ENCODE measurements around the gene TMEM242.
"Not testable (repeated sequence)": the region's sequence is repeated elsewhere in the genome, so short reads cannot be mapped to it uniquely, and the experiment has no call there.

Gene TMEM242

DNA sequence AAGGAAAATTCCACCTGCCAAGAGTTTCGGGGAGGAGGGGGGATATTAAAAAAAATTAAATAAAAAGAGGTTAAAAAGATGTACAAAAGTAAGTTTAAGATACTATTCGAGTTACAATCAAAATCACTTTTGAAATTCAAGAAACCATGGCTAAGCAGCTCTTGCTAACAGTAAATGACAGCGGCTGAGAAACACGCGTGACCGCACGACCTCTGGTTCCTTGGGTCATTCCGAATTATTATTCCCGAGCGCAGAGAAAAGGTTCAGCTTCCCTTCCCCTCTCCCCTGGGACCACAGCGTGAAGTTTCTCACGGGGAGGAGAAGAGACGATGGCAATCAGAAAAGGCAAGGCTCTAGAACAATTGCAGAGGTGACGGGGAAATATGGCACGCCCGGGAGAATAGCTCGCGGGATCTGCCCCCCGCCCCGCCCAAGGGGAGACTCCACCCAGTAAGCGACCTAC, 496 bp downstream of the TMEM242 start:
- DNase-seq = no peak

DNA sequence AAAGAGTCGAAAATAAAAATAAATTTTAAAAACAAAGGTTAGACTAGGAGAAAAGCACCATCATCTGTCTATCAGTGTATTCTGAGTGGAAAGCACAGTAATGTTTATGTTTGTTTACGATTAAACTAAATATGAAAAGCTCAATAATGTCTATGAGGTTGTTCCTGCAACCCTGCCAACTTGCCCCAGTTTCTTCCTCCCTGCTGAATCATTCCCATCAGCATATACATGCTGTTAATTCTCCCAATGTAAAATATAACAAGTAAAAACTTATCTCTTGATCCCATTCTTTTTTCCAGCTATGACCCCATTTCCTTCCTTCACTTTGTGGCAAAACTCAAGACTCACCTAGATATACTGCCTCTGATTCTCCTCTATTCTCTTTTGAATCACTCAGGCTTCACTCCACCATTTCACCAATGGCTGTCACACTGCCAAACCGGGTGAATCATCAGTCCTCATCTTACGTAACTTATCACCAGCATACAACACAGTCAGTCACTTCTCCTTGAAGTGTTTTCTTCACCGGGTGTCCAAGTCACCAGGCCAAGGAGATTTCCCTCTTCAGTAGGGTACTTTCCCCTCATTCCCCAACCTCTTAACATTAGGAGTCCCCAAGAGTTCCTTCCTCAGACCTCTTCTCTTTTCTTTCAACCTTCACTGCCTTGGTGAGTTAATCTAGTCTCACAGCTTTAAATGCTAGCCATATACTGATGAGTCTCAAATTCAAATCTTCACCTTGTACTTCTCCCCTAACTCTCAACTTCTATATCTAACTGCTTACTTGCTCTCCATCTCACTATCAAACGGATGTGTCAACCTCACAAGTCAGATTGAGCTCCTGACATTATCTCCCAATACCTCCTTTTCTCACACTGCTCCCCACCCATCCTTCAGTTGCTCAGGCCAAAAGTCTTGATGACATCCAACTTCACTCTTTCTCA, 6.2 kb downstream of the TMEM242 start:
- DNase-seq = no peak

DNA sequence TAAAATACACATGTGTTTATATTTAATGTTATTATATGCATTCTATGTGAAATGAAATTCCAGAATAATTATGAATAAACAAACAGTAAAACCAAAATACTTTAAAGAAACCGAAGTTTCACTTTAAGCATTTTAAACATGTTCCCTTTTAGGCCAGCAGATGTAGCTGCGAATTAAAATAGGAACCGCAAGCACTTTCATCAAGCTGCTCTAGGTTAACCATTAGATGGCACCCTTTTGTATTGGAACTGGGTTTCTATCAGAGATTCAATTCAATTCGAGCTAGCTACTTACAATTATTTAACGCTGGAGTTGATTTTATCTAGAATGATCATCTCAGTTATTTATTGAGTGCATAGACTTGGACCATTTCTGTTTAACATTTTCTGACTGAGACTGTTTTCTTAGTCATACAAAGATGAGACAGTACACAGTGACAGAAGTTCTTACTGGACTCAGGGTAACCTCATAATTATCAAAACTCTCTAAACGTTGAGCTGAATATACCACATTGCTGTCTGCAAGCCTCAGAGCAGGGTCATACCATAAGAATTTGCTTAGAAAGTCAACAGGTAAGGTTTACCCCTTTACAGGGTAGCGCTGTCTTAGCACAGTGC, 8.5 kb downstream of the TMEM242 start:
- no peak for DNase-seq

DNA sequence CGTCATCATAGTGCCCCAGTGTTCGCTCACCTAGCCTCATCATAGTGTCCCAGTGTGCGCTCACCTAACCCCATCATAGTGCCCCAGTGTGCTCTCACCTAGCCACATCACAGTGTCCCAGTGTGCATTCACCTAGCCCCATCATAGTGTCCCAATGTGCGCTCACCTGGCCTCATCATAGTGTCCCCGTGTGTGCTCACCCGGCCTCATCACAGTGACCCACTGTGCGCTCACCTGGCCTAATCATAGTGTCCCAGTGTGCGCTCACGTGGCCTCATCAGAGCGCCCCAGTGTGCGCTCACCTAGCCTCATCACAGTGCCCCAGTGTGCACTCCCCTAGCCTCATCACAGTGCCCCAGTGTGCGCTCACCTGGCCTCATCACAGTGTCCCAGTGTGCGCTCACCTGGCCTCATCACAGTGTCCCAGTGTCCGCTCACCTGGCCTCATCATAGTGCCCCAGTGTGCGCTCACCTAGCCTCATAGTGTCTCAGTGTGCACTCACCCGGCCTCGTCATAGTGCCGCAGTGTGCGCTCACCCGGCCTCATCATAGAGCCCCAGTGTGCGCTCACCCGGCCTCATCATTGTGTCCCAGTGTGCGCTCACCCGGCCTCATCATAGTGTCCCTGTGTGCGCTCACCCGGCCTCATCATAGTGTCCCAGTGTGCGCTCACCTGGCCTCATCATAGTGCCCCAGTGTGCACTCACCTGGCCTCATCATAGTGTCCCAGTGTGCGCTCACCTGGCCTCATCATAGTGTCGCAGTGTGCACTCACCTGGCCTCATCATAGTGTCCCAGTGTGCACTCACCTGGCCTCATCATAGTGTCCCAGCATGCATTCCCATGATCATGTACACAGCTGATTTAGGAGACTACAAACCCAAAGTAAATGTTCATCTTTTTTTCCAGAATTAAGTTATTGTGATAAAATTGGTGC, 9.5 kb downstream of the TMEM242 start:
- no peak for DNase-seq

DNA sequence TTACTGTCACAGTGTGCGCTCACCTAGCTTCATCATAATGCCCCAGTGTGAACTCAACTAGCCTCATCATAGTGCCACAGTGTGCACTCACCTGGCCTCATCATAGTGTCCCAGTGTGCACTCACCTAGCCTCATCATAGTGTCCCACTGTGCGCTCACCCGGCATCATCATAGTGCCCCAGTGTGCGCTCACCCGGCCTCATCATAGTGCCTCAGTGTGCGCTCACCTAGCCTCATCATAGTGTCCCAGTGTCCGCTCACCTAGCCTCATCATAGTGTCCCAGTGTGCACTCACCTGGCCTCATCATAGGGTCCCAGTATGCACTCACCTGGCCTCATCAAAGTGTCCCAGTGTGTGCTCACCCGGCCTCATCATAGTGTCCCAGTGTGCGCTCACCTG, 10.6 kb downstream of the TMEM242 start:
- DNase-seq = no peak

DNA sequence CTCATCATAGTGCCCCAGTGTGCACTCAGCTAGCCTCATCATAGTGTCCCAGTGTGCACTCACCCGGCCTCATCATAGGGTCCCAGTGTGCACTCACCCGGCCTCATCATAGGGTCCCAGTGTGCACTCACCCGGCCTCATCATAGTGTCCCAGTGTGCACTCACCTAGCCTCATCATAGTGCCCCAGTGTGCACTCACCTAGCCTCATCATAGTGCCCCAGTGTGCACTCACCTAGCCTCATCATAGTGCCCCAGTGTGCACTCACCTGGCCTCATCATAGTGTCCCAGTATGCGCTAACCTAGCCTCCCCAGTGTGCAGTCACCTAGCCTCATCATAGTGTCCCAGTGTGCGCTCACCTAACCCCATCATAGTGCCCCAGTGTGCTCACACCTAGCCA, 12.6 kb downstream of the TMEM242 start:
- not testable (repeated sequence) for DNase-seq

DNA sequence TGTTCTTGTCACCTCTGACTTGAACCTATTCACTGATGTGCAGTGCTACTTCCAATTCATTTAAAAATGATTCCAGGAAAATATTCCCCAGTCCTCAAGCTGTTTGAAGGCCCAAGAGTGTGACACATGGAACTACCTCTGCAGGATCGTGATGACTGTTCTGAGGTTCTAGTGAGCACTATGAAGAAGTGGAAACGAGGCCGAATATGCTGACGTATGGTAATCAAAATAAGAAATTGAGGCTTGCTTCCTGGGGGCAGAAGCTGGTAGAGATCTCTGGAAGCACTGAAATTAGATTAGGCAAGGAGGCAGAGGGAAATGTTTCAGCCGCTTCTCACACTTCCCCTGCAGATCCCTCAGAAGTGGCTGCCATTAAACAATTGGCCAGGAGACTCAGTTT, 15.7 kb downstream of the TMEM242 start:
- DNase-seq = no peak

DNA sequence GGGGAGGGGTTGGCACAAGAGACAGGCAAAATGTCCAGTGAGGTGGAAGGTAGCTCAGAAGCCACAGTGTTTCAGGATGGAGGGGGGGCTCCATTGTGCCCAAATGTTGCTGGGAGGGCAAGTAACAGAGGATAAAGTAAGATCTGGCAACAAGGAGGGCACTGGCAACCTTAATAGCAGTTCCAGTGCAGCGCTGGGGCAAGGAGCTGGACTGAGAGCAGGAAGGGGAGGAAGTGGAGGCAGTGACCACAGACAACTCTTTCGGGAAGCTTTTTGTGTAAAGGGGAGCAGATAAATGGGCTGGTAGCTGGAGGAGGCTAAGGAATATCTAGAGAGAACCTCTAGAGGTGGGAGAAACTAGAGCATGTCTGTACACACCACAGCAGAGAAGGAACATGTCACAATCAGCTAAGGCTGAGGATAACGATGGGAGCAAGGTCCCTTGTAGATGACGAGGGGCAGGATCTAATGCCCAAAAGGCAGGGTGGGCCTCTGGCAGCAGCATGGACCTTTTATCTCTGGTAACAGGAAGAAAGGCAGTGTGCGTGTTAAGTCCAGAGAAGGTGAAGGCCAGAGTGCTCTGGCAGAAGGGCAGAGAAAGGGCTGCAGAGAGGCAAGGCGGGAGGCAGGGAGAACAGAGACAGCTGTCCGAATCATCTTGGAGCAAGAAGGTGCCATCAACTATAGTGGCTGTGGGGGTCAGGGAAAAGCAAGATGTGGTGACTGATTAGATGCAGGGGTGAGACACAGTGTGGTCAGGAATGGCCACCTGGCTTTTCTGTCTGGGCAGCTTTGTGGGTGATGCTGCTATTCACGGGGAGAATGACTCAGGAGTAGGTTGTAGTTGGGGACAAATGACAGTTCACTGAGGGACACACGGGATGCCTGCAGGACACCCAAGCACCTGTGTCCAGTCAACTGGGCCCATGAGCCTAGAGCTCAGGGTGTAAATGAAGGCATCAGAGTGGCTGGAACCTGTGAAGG, 17.4 kb downstream of the TMEM242 start:
- DNase-seq = no peak

DNA sequence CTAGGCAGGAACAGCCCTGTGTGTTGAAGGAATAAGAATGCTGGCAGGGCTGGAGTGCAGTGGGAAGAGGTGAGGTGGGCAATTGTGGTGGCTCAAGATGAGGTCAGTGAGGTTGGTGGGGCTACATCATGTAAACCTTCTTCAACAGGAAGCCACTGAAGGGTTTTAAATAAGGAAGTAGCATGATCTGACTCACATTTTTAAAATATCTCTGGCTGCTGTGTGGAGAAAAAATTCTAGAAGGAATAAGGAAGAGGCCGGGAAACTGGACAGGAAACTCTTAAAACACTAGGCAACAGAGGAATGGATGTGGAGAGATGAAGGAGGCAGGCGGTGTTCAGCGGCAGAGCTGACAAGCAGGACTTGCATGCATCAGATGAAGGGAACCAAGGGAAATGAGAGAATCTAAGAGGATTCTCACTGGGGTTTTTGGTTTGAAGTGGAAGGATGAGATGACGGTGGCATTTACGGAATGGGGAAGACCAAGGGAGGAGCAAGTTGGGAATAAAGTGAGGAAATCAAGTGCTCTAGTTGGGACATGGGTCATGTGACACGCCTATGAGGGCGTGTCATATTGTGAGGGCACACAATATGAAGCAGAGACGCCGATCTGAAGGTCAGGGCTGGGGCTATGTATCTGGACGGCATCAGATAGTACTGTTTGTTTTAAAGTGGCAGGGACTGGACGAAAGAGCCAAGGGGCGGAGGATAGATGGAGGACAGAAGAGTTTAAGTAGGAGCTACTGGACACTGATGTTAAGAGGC, 18.2 kb downstream of the TMEM242 start:
- DNase-seq = no peak

DNA sequence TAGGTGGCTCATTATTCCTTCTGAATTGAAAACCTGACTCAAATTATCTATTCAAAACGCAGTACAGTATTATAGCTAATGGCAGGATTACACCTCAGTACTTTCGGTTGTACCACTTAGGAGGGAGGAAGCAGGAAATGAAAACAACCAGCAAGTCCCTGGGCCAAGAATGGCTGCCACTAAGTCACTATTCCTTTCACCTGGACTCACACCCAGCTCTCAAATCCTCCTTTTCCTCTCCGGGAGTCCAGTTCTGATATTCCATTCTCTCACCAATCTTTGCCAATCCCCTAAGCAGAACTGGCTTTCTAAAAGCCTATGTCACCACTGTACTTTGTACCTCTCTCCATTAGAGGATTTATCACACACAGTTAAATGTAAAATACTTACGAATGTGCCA, 20.6 kb downstream of the TMEM242 start:
- DNase-seq = no peak

DNA sequence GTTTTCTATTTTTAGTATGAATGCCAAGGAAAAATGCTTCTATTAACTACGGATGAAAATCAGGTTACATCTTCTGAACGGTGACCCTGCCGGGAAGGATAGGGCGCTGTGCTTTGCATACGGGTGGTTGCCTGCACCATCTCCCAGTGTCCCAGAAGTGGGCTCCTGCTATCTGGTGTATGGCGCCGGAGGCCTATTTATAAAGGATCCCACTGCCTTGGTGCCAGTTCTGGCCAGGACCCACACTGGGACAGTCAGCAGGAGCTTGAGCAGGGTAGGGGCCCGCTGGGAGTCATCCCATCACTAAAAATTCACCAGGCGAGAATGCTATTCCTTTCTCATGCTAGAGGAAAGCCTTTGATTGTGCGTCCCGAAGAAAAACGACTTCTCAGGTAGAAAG, 22.9 kb downstream of the TMEM242 start:
- no peak for DNase-seq

DNA sequence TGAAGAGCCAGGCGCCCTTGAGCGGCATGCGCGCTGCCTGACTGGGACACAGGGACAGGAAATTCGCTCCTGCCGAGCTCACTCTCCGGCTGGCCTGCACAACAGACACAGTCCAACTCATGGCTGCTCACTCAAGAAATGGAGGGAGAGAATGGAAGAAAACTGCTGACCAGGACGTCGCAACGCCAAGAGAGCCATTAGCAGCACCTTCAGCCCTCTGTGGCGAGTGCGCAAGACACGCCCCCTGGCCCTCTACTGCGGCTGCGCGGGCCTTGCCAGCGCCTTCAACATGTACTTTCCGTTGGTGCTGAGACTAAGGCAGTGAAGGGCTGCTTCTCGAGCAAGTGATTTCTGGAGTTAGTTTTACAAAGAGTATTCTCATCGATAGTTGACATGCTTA, 23.3 kb downstream of the TMEM242 start:
- DNase-seq = no peak

DNA sequence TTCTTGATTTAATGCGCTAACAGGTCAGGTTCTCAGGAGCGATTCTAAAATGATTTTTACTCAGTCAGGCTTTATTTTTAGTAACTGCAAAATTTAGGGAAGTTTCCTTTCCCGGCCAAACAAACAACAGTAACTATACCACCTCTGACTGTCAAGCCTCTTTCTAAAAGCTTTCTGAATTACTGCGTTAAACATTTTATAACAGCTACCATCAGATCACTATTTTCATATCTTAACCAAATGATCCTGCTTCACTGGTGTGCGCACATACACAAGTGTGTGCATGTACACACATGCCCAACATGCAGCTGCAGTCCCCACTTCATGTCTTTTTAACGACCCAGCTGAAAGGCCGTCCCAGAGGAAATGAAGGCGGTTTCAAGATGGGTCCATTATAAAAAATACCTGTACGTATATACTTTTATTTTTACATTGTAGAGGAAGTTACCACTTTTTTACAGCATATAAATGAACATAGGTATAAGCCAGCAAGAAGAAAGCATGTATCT, 25.0 kb downstream of the TMEM242 start:
- DNase-seq = no peak

DNA sequence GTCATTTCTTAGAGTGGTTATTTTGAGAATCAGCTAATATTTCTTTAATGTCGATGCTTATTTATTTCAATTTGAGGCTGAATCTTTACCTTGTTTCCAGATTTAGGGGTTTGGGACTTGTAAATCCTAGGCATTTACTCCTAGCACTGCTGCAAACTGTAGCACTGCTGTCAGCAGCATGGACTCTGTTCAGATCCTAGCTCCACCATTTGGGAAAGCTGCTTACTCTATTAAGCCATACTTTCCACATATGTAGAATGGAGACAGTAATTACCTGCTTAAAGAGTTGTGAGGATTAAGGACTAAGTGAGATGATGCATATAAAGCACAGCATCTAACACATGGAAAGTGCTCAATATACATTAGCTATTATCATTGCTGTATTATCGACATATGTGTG, 28.7 kb downstream of the TMEM242 start:
- DNase-seq = no peak

DNA sequence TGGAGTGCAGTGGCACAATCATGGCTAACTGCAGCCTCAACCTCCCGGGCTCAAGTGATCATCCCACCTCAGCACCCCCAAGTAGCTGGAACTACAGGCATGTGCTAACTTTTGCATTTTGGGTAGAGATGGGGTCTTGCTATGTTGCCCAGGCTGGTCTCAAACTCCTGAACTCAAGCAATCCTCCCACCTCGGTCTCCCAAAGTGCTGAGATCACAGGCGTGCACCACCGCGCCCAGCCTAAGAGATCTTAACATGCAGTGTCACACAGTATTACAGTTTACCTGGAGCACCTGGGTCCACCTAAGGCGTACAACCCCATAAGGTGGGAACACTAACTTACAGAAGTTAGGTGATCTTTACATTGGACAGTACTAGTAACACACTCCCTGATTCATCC, 29.5 kb downstream of the TMEM242 start:
- DNase-seq = no peak

DNA sequence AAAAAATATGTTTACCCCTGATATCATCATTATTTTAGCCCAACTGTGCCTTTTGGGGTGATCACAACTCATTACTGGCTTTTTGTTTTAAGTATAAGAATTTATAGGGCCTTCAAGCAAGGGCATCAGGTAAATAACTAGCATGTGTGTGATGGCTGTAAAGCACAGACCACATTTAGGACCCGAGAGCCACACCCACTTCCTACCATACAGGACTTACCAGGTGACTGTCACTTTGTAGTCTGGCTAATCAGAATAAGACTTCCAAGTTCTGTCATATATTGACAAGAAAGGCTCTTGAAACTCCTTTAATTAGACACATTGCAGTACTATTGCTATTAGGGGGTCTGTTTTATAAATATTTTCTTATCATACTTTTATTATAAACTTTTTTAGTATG, 31.1 kb downstream of the TMEM242 start:
- DNase-seq = no peak

DNA sequence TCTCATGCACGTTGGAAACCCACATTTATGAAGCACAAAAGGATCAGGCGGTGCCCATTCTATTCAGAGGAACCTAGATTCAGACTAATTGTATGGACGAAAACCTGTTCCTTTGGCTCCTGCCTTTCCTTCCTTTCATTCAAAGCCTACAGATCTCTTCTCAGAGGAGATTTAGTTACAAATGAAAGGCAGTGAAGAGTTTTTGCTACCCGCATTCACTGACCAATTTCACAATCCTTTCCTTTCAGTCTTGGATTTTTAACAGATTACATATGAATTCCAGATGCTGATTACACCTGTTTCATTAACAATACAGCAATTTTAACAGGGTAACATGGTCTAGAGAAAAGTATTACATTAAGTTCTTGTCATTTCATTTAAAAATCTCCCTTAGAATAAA, 32.0 kb downstream of the TMEM242 start:
- DNase-seq = no peak

DNA sequence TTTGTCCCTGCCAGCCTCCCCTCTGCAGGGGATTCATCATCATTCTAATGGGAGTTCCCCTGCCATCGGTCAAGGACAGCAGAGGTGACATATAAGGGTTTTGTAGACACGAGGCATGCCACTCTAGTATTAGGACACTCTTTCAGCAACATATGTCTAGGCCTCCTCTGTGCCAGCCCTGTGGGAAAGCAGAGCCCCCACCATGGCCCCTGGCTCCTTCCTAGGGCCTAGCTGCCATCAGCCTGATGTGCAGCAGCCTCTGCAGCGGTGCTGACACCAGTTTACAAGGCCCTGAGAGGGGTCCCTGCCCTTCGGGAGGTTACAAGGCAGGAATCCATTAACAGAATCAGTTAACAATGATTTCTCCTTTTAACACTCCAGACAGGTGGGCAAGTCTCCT, 32.5 kb downstream of the TMEM242 start:
- DNase-seq = no peak

DNA sequence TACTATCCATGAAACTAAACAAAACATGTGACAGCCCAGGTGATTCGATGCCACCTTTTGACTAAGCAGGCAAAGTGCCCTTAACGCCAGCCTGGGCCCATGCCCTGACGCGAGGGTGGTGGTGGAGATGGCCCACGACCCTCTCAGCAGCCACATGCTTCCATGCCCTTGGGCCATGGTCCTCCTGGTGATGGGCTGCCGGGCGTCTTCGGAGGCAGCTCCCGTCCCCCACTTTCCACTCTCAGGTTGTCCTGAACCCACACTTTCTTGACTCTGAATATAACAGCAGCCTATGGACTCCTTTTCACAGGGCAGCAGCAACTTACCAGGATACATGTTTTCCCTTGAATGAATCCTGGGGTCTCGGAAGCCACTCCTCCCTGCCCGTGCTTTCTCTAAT, 33.6 kb downstream of the TMEM242 start:
- no peak for DNase-seq

DNA sequence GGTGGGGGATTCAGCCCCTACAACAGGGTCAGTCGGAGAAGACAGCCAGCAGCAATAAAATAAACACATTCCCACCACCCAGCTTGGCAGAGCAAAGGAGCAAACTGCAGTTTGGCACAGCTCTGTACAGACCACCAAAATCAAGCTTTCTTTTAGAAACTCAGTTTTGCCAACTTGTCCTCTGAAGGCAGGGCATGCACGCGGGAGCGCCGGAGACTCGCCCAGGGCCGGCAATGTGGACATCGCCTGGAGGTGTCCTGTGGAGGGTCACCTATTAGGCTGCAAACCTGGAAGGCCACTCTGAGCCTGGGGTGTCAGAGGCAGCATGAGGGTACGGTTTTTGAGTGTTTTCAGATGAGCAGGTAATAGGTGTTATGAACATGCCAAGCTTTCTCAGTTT, 34.7 kb downstream of the TMEM242 start:
- no peak for DNase-seq

DNA sequence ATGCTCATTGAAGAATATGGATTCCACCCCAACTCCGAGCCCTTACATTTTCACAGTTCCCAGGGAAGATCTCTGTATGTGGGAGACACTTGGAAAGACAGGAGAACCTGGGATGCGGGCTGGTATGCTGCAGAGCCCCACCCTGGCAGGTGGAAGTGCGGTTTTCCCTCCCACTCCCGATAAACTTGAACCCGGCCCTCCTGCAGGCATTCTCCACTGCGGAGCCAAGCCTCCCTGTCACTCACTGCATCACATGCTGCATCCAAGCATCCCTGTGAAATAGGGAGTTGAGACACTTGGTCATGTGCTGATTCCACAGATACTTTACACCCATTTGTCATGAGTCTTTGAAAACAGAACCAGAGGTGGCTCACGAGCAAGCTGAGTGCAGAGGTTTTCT, 35.4 kb downstream of the TMEM242 start:
- no peak for DNase-seq

Measured in SIG-M5 (cell line).